T follicular helper cell (primary cell): ENCODE measurements around the gene UBR7.

Source experiments
- DNase-seq: peaks from one replicate; pipeline ENCODE4 v3.0.0-alpha.2; 2020; ENCODE audit warnings: low read depth

The UBR7 gene

GRCh38 chr14:93249128-93249831 lies 42.2 kb downstream of the UBR7 start:
- no peak for DNase-seq

GRCh38 chr14:93262446-93262845 lies 55.4 kb downstream of the UBR7 start:
- no peak for DNase-seq

DNA sequence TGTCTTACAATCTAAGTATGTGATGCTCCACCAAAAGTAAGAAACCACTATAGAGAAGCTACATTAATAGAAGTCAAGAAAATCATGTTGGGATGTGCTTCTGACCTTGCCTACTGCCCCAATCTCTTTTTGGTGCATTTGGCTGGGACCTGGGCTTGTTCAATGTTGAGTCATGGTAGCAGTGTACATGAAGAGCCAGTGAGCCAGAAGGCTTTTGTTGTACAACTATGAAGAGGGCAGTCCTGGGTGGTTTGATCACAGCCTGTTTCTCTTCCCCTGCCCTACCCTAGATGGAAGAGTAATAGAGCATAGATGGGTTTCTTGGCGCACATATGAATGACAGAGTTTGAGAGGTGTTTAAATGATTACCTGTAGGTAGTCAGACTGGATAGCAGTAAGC lies 56.4 kb downstream of the UBR7 start:
- DNase-seq = no peak

GRCh38 chr14:93266127-93266526 lies 59.1 kb downstream of the UBR7 start:
- no peak for DNase-seq

DNA sequence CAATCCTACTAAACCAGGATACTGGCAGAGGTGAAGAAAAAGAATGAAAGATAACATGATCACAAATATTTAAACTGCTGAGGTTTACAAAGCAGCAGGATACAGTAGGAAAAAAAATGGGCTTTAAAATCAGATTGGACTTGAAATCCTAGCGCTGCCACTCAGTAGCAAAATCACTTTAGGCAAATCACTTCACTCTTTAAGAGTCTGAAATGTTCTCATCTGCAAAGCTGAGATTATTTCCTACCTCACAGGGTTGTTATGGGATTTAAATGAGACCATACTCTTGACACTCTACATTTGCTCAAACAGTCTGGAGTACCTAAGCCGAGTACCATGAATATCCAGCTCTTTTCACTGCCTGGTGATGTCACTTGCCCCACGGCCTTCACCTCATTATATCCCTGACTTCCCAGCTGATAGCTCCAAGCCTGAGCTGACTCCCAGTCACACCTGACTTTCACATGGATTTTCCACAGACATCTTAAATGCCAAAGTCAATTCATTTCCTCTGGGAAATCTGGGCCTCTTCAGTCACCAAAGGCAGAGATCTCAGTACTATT lies 60.2 kb downstream of the UBR7 start:
- DNase-seq = no peak

- no peak for DNase-seq
These were observed 61.4 kb downstream of the UBR7 start for GRCh38 chr14:93268406-93268805.

DNA sequence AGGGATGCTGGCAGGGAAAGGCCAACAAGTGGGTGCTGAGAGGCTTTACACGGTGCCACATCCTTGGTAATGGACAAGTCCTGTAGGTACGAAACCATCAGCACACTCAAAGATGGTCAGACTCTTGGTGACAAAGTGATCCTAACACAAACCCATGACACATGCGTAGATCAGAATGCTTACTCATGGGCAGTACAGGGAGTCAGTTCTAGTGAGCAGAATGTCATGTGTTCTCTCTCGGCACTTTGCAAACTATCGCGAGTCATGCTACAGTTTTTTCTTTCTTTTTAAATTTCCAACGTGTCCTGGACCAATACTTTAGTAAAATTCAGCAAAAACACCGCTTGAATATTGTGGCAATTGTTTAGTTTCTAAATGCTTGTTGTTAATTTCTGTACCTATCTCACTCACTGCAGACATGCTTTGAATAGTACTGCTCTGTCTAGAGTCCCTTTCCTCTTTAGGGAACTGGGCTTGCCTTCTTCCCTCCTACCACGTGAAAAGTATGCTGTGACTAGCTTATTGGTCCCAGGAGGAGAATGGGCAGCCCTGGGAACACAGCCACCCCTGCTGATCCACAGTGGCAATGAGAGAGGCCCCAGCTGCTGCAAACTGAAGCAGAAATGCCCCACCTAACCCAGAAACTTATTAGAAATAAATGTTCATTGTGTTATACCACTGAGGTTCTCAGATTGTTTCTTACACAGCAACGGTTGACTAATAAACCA lies 62.4 kb downstream of the UBR7 start:
- no peak for DNase-seq

DNA sequence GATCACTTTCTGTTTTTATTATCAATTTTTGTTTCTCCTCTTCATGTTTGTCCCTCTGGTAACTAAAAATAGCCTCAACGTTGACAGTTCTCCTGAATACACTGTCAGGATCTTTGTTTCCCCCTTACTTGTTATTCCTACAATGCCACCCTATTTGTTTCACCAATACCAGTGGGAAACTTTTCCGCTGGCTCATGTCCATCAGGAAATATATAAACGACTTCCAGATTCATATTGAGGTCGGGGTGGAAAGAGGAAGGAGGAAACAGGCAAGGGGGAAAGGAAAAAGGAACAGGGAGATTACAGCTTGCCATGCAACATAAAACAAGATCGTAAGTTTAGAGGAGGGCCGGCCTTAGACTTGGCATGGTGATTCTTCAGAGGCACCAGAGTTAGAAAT lies 64.1 kb downstream of the UBR7 start:
- no peak for DNase-seq

DNA sequence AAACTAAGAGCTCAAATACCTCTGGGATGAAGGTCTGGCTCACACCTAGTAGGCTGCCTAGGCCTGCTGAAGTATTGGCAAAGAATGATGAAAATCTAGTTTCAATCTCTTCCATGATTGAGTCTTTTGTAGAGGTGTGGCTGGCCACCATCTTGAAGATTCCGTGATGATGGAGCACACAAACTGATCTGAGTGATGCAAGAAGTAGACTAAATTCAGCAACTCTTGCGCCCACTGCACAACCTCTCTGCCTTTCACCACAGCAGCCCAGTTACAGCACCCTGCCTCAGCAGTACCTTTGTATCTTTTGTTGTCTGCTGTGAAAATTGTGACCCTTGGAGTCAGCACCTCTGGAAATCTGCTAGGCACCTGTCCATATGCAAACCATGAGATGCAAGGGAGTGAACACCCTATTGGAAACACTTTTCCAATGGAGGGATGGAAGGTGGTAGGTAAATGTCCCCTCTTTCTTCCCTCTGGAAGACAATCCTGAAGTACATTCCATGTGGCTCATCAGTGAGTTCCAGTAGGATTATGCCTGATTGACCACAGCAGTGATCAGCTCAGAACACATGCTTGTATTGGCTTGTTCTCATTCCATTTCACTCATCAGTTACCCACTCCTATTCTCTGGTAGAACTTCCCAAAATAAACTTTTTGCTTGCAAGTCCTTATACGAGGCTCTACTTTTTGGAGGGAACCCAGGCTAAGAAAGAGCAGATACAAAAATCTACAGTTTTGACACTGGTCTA lies 67.2 kb downstream of the UBR7 start:
- no peak for DNase-seq

GRCh38 chr14:93276031-93276716 lies 69.1 kb downstream of the UBR7 start:
- no peak for DNase-seq
